HG02623 (cell line): Measurements from ENCODE around the gene EIF3L.
A peak's percentile ranks its signal among the peaks of the same experiment; 100 is the strongest.

Experiments used
- ATAC-seq: cut with Tn5 transposase; IDR thresholded peaks from one replicate; pipeline ENCODE4 v1.9.1; 2021; ENCODE audit warnings: moderate library complexity; ENCODE audit not compliant: unreplicated experiment

The EIF3L gene

DNA sequence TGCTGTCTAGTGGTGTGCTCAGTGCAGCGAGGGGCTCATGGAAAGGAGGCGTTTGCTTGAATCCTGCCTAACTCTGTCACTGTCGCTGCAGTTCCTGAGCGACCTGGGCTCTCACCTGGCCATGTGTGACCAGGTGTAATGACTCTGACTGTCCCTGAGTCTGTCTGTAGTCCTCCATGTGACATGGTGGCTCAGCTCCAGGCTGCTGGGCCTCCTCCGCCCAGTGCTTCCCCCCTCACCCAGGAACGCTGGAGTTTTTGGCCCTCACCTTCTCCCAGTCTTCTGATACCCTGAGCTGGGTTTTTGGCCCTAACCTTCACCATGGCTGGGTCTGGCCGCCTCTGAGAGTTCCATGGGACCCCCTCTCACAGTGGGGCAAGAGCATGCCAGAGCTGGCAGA, 77.1 kb downstream of the EIF3L start:
- ATAC-seq: no peak

GRCh38 chr22:37926771-37927636, 77.8 kb downstream of the EIF3L start:
- ATAC-seq: no peak

DNA sequence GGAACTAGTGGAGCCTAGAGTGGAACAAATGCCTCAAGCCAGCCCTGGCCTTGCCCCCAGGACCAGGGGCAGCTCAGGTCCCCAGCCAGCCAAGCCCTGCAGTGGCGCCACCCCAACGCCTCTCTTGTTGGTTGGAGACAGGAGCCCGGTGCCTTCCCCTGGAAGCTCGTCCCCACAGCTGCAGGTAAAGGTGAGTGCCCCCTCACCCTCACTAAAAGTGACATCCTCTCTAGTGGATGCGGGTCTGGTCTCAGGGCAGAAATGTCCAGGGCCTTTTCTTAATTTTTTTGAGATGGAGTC, 78.4 kb downstream of the EIF3L start:
- no peak for ATAC-seq

- no peak for ATAC-seq
These were observed 80.2 kb downstream of the EIF3L start for GRCh38 chr22:37929390-37929789.

DNA sequence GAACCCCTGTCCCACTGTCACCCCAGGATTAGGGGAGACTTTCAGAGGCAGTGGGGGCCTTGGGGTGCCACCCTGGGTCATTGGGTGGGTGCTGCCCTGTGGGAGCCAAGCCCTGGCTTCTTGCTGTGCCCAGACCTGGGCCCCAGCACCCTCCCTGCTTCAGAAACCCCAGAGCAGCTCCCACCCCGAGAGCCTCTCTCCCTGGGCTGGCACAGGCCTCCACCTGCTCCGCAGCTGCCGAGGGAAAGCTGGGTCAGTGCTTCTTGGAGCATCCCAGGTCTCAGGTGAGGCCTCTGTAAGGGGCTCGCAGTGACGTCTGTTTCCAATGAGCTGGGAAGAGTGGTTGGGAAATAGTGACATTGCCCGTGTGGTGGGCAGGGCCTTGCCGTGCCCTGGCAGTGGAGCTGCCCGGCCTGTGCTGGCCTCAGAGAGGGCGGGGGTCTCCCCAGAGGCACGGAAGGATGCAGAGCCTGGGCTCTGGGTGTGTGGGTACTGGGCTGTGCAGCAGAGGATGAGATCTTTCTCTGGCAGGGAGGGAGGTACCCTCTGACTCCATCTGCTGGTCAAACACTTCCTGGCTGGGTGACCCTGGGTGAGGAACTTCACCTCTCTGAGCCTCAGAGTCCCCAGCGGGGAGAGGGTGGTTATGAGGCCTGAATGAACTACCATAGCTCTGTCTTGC, 81.2 kb downstream of the EIF3L start:
- ATAC-seq: no peak

- ATAC-seq: no peak
These were observed 81.8 kb downstream of the EIF3L start for GRCh38 chr22:37930952-37931440.

DNA sequence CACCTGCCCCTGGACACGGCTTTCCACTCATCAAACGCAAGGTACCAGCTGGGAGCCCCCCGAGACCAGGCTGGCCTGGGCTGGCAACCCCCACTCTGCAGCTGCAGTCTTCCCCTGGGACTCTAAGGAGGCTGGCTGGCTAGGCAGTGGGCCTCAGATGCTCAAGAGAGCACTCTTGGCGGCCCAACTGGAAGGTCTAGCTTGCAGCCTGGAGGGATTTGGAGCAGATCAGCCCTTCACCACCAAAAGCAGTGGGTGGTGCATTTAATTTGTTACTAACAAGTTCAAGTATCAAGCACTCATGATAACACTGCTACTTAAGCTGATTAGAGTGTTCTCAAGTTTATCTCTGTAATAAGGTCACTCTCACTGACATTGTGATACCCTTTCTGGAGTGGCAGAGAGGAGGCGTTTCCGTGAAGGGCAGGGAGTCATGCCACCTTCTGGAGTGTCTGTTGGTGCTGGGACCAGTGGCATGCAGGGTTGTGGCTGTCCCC, 82.7 kb downstream of the EIF3L start:
- no peak for ATAC-seq

DNA sequence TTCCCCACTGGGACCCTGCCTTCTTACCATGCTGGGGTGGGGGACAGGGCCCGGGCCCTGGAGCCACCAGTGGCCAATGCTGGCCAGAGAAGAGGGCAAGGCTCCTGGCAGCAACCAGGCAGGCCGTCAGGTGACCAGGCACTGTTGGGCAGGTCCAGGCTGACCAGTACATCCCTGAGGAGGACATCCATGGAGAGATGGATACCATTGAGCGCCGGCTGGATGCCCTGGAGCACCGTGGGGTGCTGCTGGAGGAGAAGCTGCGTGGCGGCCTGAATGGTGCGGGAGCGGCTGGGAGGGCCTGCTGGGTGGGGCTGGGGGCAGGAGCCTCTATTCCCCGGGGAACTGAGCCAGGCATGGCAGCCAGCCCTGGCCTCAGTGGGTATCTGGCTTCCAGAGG, 83.2 kb downstream of the EIF3L start:
- ATAC-seq: no peak

DNA sequence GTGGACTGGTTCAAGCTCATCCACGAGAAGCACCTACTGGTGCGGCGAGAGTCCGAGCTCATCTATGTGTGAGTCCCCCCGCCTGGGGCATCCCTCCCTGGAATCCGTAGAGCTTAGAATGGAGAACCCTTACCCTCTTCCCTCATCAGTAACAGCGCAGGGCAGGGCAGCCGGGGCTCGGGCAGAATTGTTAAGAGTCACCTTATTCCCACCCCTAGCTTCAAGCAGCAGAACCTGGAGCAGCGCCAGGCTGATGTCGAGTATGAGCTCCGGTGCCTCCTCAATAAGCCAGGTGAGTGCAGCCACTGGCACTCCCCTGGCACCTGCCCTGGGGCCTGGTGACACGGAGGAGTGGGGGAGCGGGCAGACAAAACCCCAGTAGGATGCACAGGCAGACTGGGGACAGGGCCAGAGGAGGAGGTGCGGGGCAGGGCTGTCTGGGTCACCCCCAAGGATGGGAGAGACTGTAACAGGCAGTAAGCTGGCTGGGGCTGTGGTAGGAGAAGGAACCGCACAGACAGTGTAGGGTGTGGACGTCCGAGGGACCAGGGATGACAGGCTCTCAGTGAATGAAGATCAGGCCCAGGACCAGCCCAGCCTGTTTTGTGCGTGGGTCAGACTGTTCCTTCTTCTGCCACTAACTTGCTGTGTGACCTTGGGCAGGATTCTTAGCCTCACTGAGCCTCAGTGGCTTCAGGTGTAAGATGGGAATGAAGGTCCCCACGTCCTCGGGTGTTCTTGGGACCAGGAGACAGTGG, 83.8 kb downstream of the EIF3L start:
- ATAC-seq: no peak

DNA sequence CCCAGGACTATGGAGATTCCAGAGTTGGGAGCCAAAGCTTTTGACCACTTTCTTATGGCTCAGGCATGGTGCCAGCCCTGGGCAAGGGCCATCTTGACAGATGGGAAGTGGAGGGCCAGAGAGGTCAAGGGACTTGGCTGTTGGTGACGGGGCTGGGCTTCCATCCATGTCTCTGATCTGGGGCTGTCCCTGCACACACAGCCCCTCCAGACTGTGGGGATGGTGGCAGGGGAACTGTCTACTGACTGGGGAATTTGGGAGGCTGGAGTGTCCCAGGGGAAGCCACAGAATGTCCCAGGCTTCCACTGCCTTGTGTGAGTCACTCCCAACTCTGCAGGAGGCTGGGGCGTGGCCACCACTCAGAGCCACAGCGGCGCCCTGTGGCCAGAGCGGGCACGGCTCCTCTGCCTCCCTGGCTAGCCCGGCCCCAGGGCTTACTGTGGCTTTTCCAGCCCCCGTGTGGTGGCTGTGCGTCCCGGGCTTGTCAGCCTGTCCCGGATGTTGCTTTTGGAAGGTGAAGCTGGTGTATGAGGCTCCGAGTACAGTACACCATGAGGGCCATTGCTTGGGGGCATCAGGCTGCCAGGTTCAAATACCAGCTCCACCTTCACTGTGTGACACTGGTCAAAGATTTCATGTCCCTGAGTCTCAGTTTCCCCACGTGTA, 84.6 kb downstream of the EIF3L start:
- peak; percentile 70 for ATAC-seq
